Left colon (tissue), 2 donors: Measurements from ENCODE around the gene ADAMTS12. TPM values are rescaled to one million over a fixed set of nuclear protein-coding genes. Genes with fewer than 3 reads are reported as not detected.
"Not testable (repeated sequence)": the region's sequence is repeated elsewhere in the genome, so short reads cannot be mapped to it uniquely, and the experiment has no call there.

Source experiments
- ATAC-seq: fragments of 200-7000 bp; cut with Tn5 transposase; one replicate; pipeline ENCODE4 v1.9.1; 2020; ENCODE audit warnings: mild to moderate bottlenecking, moderate library complexity
- DNase-seq, 2 donors: peaks; one replicate each; pipeline ENCODE4 v3.0.0-alpha.2; 2020
- intact Hi-C, 2 donors: fragments of 100-400 bp; cut with DNase I in 1 of 2; cut with micrococcal nuclease in 1 of 2; formaldehyde crosslinking; loops; one replicate each; pipeline versions ENCODE4 v1.11.2 to v1.14.0; 2022; cut with DNase I, micrococcal nuclease
- total RNA-seq, 2 donors: library from RNA; stranded (reverse); fragmentation: NEBNext Ultra II Directional; extraction: Animal tissue kit (Norgen Biotek cat#: 25700); gene quantifications; one replicate each; pipeline ENCODE4 v1.2.1, GENCODE V29; 2021
- donor health status: DM: no; HTN: no; CAD: no.
- donor health status: DM: yes; HTN: yes; CAD: no.

ADAMTS12 gene
- total RNA-seq, 2 donors from 2014 or later, result 0.21 to 1.2 TPM

GRCh38 chr5:33579152-33579551, 312.6 kb downstream of the ADAMTS12 start:
- no peak for DNase-seq
- no peak for ATAC-seq
- intact Hi-C loops, result no loop called here

DNA sequence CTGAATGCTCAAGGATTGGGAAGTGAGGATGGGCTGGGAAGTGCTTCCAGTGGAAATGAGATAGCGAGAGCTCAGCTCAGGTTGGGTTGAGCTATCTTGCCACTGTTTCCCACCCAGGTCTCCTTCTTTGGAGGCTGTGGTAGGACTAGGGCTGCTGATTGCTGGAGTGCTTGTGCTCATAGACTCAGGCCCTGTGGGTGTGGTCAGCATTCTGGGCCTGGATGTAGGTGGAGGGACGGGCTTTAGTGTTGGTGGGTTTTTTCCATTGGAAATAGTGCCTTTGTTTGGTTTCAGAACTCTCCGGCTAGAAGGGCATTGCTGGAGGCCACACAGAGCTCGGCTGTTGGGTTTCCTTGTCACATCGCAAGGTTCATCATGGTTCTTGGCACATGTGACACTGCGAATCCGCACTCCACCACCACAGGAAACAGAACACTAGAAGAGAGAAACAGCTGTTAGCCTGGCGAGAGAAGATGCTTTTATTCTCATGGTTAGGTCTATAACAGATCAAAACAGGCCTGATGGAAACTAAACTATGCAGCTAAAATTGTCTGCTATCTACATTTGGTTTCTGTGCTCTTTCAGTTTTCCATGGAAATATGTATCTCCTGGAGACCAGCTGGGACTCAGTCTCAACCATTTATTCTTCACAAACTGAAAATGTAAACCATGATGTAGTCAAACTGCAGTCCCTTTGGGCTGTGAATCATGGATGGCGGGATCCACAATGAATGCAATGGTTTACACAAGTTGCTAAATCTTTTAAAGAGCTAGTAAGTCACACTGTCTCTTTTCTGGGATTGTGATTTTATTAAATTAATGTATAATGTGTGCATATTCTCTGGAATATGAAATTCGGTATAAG, 314.8 kb downstream of the ADAMTS12 start:
- no peak for DNase-seq
- intact Hi-C loops, result no loop called here
- no peak for ATAC-seq

GRCh38 chr5:33565324-33565723, 326.5 kb downstream of the ADAMTS12 start:
- ATAC-seq, result no peak
- peak in 1 of 2 donors; percentile 10 for DNase-seq
- intact Hi-C loops, result no loop called here

- intact Hi-C loops, result no loop called here
- DNase-seq, result no peak
- no peak for ATAC-seq
These were observed 327.5 kb downstream of the ADAMTS12 start for GRCh38 chr5:33563983-33564908.

- no peak for DNase-seq
- intact Hi-C loops, result no loop called here
- no peak for ATAC-seq
These were observed 328.3 kb downstream of the ADAMTS12 start for GRCh38 chr5:33563530-33563929.

DNA sequence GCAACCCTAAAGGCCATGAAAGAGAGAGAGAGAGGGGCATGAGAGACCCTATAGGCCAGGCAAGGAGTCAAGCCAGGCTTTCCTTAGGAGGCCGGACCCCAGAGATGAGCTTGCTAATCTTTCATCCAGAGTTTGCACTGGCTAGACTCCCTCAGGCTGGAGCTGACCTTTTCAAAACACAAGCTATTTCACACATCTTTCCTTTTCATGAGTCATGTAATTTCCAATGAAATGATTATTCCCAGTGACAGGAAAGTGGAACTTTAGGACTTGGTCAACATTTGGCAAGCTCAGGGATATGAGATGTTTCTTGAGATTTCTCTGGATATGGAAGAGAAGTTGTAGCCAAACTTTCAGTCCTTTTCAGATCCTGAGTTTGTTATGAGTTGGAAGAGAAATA, 333.3 kb downstream of the ADAMTS12 start:
- intact Hi-C loops, result no loop called here

DNA sequence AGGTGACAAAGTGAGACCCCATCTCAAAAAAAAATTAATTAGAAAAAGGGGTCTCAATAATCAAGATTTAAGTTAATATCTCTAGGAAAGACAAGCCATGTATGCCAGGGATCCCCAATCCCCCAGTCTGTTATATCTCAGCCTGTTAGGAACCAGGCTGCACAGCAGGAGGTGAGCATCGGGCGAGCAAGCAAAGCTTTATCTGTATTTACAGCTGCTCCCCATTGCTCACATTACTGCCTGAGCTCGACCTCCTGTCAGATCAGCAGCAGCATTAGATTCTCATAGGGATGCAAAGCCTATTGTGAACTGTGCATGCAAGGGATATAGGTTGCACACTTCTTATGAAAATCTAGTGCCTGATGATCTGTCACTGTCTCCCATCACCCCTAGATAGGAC, 334.2 kb downstream of the ADAMTS12 start:
- ATAC-seq (no peak), DNase-seq (no peak)
- intact Hi-C loops, result no loop called here

More for the DNA sequence above, 333.3 kb downstream of the ADAMTS12 start:
- ATAC-seq (no peak), DNase-seq (no peak)

- intact Hi-C loops, result no loop called here
- ATAC-seq (no peak), DNase-seq (no peak)
These were observed 335.2 kb downstream of the ADAMTS12 start for GRCh38 chr5:33556330-33557328.

GRCh38 chr5:33549982-33550567, 341.7 kb downstream of the ADAMTS12 start:
- intact Hi-C loops, result no loop called here
- no peak for DNase-seq
- ATAC-seq, result no peak

DNA sequence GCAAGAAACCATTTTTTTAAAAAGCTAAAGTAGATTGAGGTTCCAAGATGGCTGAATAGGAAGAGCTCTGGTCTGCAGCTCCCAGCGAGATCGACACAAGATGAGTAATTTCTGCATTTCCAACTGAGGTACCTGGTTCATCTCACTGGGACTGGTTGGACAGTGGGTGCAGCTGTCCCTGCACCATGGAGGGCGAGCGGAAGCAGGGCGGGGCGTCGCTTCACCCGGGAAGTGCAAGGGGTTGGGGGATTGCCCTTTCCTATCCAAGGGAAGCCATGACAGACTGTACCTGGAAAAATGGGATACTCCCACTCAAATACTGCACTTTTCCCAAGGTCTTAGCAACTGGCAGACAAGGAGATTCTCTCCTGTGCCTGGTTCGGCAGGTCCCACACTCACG, 352.0 kb downstream of the ADAMTS12 start:
- ATAC-seq, intact Hi-C loops: not testable (repeated sequence)

GRCh38 chr5:33539212-33539611, 352.6 kb downstream of the ADAMTS12 start:
- DNase-seq, result no peak
- ATAC-seq, result no peak
- intact Hi-C loops, result no loop called here

More for the DNA sequence above, 352.0 kb downstream of the ADAMTS12 start:
- not testable (repeated sequence) for DNase-seq

GRCh38 chr5:33538201-33538600, 353.6 kb downstream of the ADAMTS12 start:
- ATAC-seq (no peak), DNase-seq (no peak)
- intact Hi-C loops, result no loop called here

GRCh38 chr5:33537240-33537639, 354.6 kb downstream of the ADAMTS12 start:
- intact Hi-C loops, result no loop called here
- DNase-seq (no peak), ATAC-seq (no peak)

DNA sequence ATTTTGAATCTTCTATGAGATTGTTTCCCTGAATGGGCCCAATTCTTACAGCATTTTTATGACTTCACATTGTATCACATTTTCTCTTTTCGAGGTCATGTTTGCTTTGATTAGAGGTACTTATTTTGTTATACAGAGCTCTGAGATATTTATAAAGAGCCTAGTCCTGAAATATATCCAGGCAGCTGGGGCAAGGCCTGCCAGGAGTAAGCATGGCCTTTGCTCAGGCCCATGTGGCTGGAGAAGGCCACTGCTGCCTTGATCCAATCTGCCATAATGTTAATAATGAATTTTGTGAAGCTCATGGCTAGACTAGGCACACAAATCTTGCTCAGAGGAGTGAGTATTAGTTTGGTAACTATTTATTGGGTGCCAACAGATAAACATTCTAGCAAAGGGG, 355.0 kb downstream of the ADAMTS12 start:
- intact Hi-C loops, result no loop called here
- ATAC-seq (no peak), DNase-seq (no peak)

GRCh38 chr5:33531824-33532223, 360.0 kb downstream of the ADAMTS12 start:
- ATAC-seq, result no peak
- no peak for DNase-seq
- intact Hi-C loops, result no loop called here

DNA sequence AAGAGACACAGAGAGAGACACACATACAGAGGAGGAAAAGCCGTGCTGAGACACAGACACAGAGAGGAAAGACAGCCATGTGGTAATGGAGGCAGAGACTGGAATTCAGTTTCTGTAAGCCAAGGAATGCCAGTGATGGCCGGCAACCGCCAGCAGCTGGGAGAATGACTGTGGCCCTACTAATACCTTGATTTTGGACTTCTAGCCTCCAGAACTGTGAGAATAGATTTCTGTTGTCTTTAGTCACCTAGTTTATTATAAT, 360.8 kb downstream of the ADAMTS12 start:
- intact Hi-C loops, result no loop called here
- DNase-seq, result no peak

GRCh38 chr5:33530183-33531036, 361.4 kb downstream of the ADAMTS12 start:
- intact Hi-C loops, result no loop called here
- DNase-seq (no peak), ATAC-seq (no peak)

More for the DNA sequence above, 360.8 kb downstream of the ADAMTS12 start:
- no peak for ATAC-seq

DNA sequence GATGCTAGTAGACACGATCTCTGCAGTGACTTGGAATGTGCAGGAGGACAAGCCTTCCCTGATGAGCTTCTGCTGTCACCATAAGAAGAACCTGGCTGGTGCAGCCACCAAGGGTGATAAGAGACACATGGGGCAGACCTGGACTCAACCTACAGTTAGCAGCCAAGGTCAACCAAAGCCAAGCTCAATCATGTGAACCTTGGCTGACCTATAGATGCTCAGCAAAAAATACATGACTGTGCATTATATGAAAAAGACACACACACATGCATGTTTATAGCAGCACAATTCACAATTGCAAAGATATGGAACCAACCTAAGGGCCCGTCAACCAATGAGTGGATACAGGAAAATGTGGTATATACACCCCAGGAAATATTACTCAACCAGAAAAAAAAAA, 364.1 kb downstream of the ADAMTS12 start:
- intact Hi-C loops, result no loop called here
- DNase-seq (no peak), ATAC-seq (no peak)
